Liver (tissue), 3 donors: ENCODE data around the gene POGK.

ENCODE experiments used
- CTCF ChIP-seq: fragments of 150-350 bp; IDR thresholded peaks from 2 replicates; pipeline ENCODE4 v1.5.1; 2017; ENCODE audit warnings: improper control_type of control experiment, low read depth, low read length; ENCODE audit not compliant: missing input control
- TAF1 ChIP-seq: conservative IDR thresholded peaks from 2 replicates; pipeline ENCODE4 v1.6.1; 2016; ENCODE audit warnings: antibody characterized with exemption, mild to moderate bottlenecking
- YY1 ChIP-seq: IDR thresholded peaks from 2 replicates; pipeline ENCODE4 v1.6.1; 2016; ENCODE audit warnings: antibody characterized with exemption, mild to moderate bottlenecking
- donor health status: healthy.
- donor health status: healthy.

GRCh38 chr1:166875302-166875733 lies 36.0 kb downstream of the POGK start:
- TF ChIP-seq CTCF (no peak), TAF1 (no peak), YY1 (no peak)
